GM12874 (cell line): ENCODE results near the gene NEMP2.

Experiments used
- CTCF ChIP-seq: IDR thresholded peaks from 2 replicates; pipeline ENCODE4 v1.5.1; 2011; ENCODE audit warnings: low read depth, mild to moderate bottlenecking, control low read depth, low read length, moderate library complexity; ENCODE audit not compliant: insufficient read depth

NEMP2 gene

DNA sequence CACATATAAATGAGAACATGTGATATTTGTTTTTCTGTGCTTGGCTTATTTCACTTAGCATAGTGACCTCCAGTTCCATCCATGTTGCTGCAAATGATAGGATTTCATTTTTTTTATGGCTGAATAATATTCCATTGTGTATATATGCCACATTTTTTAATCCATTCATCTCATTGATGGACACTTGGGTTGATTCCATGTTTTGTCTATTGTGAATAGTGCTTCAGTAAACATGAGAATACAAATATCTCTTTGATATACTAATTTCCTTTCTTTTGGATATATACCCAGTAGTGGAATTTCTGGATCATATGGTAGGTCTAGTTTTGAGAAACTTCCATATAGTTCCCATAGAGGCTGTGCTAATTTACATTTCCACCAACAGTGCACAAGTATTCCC is 3.7 kb upstream of the NEMP2 start:
- TF ChIP-seq CTCF: no peak

- TF ChIP-seq CTCF: no peak
Observed at GRCh38 chr2:190537765-190538164, 3.2 kb upstream of the NEMP2 start.

DNA sequence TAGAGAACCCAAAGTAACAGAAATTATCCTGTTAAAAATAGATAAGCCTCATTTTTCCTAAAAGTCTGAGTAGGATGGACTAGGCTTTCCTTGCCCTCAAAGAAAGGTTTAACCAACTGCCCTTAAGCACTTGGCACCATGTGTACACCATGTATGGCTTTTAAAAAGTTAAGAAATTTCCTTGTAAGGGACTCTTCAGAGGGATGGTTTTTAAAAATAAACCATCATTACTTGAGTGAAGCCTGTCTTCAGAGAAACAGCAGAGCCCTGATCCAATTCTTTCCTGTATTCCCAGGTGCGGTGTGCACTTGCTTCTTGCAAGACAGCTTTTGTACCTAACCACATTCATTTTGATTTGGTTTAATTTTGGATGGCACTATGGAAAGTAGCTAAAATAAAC is 1.1 kb upstream of the NEMP2 start:
- no peak for TF ChIP-seq CTCF

- no peak for TF ChIP-seq CTCF
Observed at GRCh38 chr2:190535121-190535439, 558 bp upstream of the NEMP2 start.

- no peak for TF ChIP-seq CTCF
Observed at GRCh38 chr2:190533968-190534309, 583 bp downstream of the NEMP2 start.

DNA sequence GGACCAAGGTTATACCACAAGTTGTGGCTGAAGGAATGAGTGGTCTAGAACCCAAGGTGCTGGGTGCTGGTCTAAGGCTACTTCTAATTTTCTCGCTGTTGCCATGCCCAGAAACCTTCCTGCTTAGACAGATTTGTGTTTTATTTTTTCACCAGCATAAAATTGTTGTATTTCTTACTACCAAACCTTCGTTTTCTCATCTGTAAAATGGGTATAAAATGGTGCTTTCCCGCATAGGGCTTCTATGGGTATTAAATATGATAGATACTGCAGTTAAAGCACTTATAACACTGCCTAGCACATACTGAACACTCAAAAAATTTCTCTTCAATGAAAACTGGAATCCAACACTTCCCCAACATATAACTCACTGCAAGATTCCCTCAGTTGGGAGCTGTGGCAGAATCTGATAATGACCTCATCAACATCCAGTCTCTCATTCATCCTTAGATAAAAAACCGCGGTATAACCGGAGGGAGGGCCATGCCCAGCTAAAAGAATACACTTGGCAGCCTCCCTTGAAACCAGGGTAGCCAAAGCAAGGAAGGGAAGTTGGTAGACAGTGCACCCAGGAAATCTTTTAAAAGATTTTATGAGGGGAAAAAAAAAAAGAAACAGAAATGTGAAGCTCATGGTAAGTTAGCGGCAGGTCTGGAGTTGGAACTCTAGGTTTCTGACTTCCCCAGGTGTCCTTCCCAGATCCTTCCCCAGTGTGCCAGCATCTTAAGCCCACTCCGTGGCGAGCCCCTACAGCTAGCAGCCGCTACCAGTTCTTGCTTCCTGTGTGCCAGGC is 1.2 kb downstream of the NEMP2 start:
- no peak for TF ChIP-seq CTCF

GRCh38 chr2:190532581-190532980 is 1.9 kb downstream of the NEMP2 start:
- TF ChIP-seq CTCF: no peak
